GM23338 (cell line): ENCODE measurements around the gene CRYBA1. TPM values are rescaled to one million over a fixed set of nuclear protein-coding genes. Genes with fewer than 3 reads are reported as not detected.

ENCODE experiments used
- ATAC-seq: fragments of 200-7000 bp; cut with Tn5 transposase; 3 replicates; pipeline ENCODE4 v1.9.1; 2020
- DNase-seq: peaks from one replicate; pipeline ENCODE4 v3.0.0-alpha.2; 2015; ENCODE audit warnings: low spot score
- H2AFZ ChIP-seq: fragments of 200-600 bp; sonication (generic); 2 replicates; pipeline ENCODE4 v1.8.0; 2016; ENCODE audit warnings: antibody characterized with exemption, mild to moderate bottlenecking, moderate library complexity
- H3F3A ChIP-seq: fragments of 200-600 bp; sonication (generic); replicated peaks from 2 replicates; pipeline ENCODE4 v1.8.0; 2017; ENCODE audit warnings: antibody characterized with exemption, mixed run types, low read depth
- H3K27ac ChIP-seq: fragments of 200-600 bp; sonication (generic); 2 replicates; pipeline ENCODE4 v1.6.1; 2016; ENCODE audit warnings: low read depth
- H3K27me3 ChIP-seq: fragments of 200-600 bp; sonication (generic); 2 replicates; pipeline ENCODE4 v1.8.0; 2016; ENCODE audit warnings: mild to moderate bottlenecking, mixed run types, moderate library complexity; ENCODE audit not compliant: insufficient read depth
- H3K36me3 ChIP-seq: fragments of 200-600 bp; sonication (generic); 2 replicates; pipeline ENCODE4 v1.8.0; 2016; ENCODE audit warnings: mild to moderate bottlenecking; ENCODE audit not compliant: insufficient read depth
- H3K4me1 ChIP-seq: fragments of 200-600 bp; sonication (generic); 2 replicates; pipeline ENCODE4 v1.8.0; 2016; ENCODE audit warnings: mild to moderate bottlenecking, moderate library complexity; ENCODE audit not compliant: insufficient read depth
- H3K4me2 ChIP-seq: fragments of 200-600 bp; sonication (generic); 2 replicates; pipeline ENCODE4 v1.7.1; 2017; ENCODE audit warnings: mixed run types
- H3K4me3 ChIP-seq: fragments of 200-600 bp; sonication (generic); 2 replicates; pipeline ENCODE4 v1.6.1; 2016; ENCODE audit warnings: mixed run types
- H3K79me2 ChIP-seq: fragments of 200-600 bp; sonication (generic); replicated peaks from 2 replicates; pipeline ENCODE4 v1.8.0; 2017; ENCODE audit warnings: mild to moderate bottlenecking; ENCODE audit not compliant: insufficient read depth
- H3K9me2 ChIP-seq: fragments of 200-600 bp; sonication (generic); 2 replicates; pipeline ENCODE4 v1.8.0; 2017; ENCODE audit not compliant: insufficient read depth
- H4K20me1 ChIP-seq: fragments of 200-600 bp; sonication (generic); replicated peaks from 2 replicates; pipeline ENCODE4 v1.8.0; 2017; ENCODE audit warnings: mild to moderate bottlenecking; ENCODE audit not compliant: insufficient read depth
- H3K27ac Mint-ChIP-seq: 2 replicates; pipeline ENCODE4 v1.8.0; 2020; ENCODE audit warnings: inconsistent platforms, mild to moderate bottlenecking, moderate library complexity, mixed read lengths
- H3K27me3 Mint-ChIP-seq: 3 replicates; pipeline ENCODE4 v1.8.0; 2022; ENCODE audit warnings: low read depth, mild to moderate bottlenecking, moderate library complexity, mixed read lengths, inconsistent platforms; ENCODE audit not compliant: insufficient read depth, poor library complexity
- H3K36me3 Mint-ChIP-seq: 3 replicates; pipeline ENCODE4 v1.8.0; 2021; ENCODE audit warnings: low read depth, mild to moderate bottlenecking, inconsistent platforms, moderate library complexity, mixed read lengths
- H3K4me1 Mint-ChIP-seq: 3 replicates; pipeline ENCODE4 v1.8.0; 2020; ENCODE audit warnings: mild to moderate bottlenecking, inconsistent platforms, mixed read lengths
- H3K4me3 Mint-ChIP-seq: 3 replicates; pipeline ENCODE4 v1.8.0; 2021; ENCODE audit warnings: moderate library complexity, mild to moderate bottlenecking, inconsistent platforms, mixed read lengths
- H3K9me3 Mint-ChIP-seq: 3 replicates; pipeline ENCODE4 v1.8.0; 2020; ENCODE audit warnings: moderate library complexity, mild to moderate bottlenecking, inconsistent platforms, mixed read lengths
- CREB1 ChIP-seq: fragments of 250-450 bp; sonication (Bioruptor Pico); IDR thresholded peaks from 2 replicates; pipeline ENCODE4 v1.5.0; 2020; ENCODE audit warnings: low read depth, mild to moderate bottlenecking, moderate library complexity
- CTCF ChIP-seq, 2 experiments: fragments of 200-600 bp in 1 of 2; sonication (generic) in 1 of 2; conservative IDR thresholded peaks; 2 replicates each; pipeline versions ENCODE4 v1.5.1 to v1.6.1; 2016 to 2017; ENCODE audit warnings: antibody characterized with exemption in 2 of 2, low read depth in 2 of 2, mild to moderate bottlenecking in 2 of 2, moderate library complexity in 1 of 2
- ETS1 ChIP-seq: IDR thresholded peaks from 2 replicates; pipeline ENCODE4 v1.6.1; 2016; ENCODE audit warnings: antibody characterized with exemption
- EZH2 ChIP-seq: fragments of 200-600 bp; sonication (generic); IDR thresholded peaks from one replicate; pipeline ENCODE4 v1.8.0; 2017; ENCODE audit warnings: antibody characterized with exemption, mild to moderate bottlenecking, low read depth; ENCODE audit not compliant: unreplicated experiment
- EZH2phosphoT487 ChIP-seq: fragments of 200-600 bp; sonication (generic); IDR thresholded peaks from one replicate; pipeline ENCODE4 v1.8.1; 2018; ENCODE audit warnings: antibody characterized with exemption; ENCODE audit not compliant: unreplicated experiment
- JUNB ChIP-seq: IDR thresholded peaks from one replicate; pipeline ENCODE4 v1.6.1; 2016; ENCODE audit warnings: antibody characterized with exemption; ENCODE audit not compliant: unreplicated experiment
- NANOG ChIP-seq: IDR thresholded peaks from 2 replicates; pipeline ENCODE4 v1.6.1; 2016; ENCODE audit warnings: antibody characterized with exemption, borderline replicate concordance
- POLR2AphosphoS5 ChIP-seq: IDR thresholded peaks from 2 replicates; pipeline ENCODE4 v1.6.1; 2016; ENCODE audit warnings: antibody characterized with exemption, low read depth
- REST ChIP-seq: IDR thresholded peaks from one replicate; pipeline ENCODE4 v1.6.1; 2018; ENCODE audit warnings: antibody characterized with exemption; ENCODE audit not compliant: unreplicated experiment
- STAT1 ChIP-seq: IDR thresholded peaks from one replicate; pipeline ENCODE4 v1.6.1; 2016; ENCODE audit warnings: antibody characterized with exemption; ENCODE audit not compliant: unreplicated experiment
- ZNF114 ChIP-seq: fragments of 250-450 bp; sonication (Bioruptor Pico); IDR thresholded peaks from 2 replicates; pipeline ENCODE4 v1.5.0; 2020; ENCODE audit warnings: mild to moderate bottlenecking, moderate library complexity
- ZNF331 ChIP-seq: fragments of 250-450 bp; sonication (Bioruptor Pico); IDR thresholded peaks from 2 replicates; pipeline ENCODE4 v1.5.0; 2020; ENCODE audit warnings: low read depth, mild to moderate bottlenecking, moderate library complexity
- polyA plus RNA-seq: library from polyadenylated mRNA; unstranded; fragments of >200 nt; fragmentation: Nextera tagmentation; extraction: Ambion mirVana; gene quantifications from 2 replicates; pipeline ENCODE4 v1.2.1, GENCODE V29; 2016
- total RNA-seq: library from RNA; depleted of rRNA; stranded (reverse); fragments of >200 nt; shearing (Covaris generic); gene quantifications from 2 replicates; pipeline ENCODE4 v1.2.3, GENCODE V29; 2014

Gene CRYBA1
- total and polyA plus RNA-seq, 2 experiments from 2014 or later: not detected

GRCh38 chr17:29293890-29294579, 47.4 kb downstream of the CRYBA1 start, which contains the start of gene NUFIP2:
TSS of gene NUFIP2 (minus strand) at chr17:29294148. CDS start at chr17:29294059, 89 bp downstream.
- H3K27me3 Mint-ChIP-seq: peaks cover 10% of the 10 kb centered on the region
- Histone ChIP-seq H3K9me2 (no peaks in the 10 kb centered on the region), H3K27me3 (no peaks in the 10 kb centered on the region), H3F3A (peaks cover 3% of the 10 kb centered on the region; the same call in 1 of the 2 replicates), H2AFZ (peak within 1 kb of the TSS; percentile 28; the same call in 1 of the 2 replicates), H3K4me3 (peak within 1 kb of the TSS; percentile 97), H3K79me2 (peaks cover 52% of the 10 kb centered on the region), H4K20me1 (peaks cover 24% of the 10 kb centered on the region), H3K4me1 (peaks cover 24% of the 10 kb centered on the region), H3K4me2 (peak within 1 kb of the TSS; percentile 88), H3K27ac (peak within 1 kb of the TSS; percentile 98), H3K36me3 (peaks cover 4% of the 10 kb centered on the region; the same call in 1 of the 2 replicates)
- H3K9me3 Mint-ChIP-seq: peaks cover 3% of the 10 kb centered on the region
- peak within 1 kb of the TSS; percentile 100 for H3K4me3 Mint-ChIP-seq
- peaks cover 38% of the 10 kb centered on the region for H3K36me3 Mint-ChIP-seq
- H3K4me1 Mint-ChIP-seq: peaks cover 24% of the 10 kb centered on the region
- DNase-seq (peak; percentile 99), ATAC-seq (peak; percentile 90)
- TF ChIP-seq REST: peak; percentile 43
- no peak for TF ChIP-seq EZH2
- TF ChIP-seq ZNF114: no peak
- TF ChIP-seq EZH2phosphoT487: no peak
- peak; percentile 85 for TF ChIP-seq CREB1 (CRISPR knock-in tag)
- no peak; the same call in 1 of the 2 replicates for TF ChIP-seq ETS1
- no peak for TF ChIP-seq JUNB
- no peak for TF ChIP-seq NANOG
- TF ChIP-seq CTCF (conservative IDR thresholded peaks at IDR 0.05; ENCODE audit: low read depth in 2 of 2): no peak
- TF ChIP-seq STAT1: no peak
- TF ChIP-seq ZNF331 (CRISPR knock-in tag): no peak
- TF ChIP-seq POLR2AphosphoS5: peak; percentile 100
- peak within 1 kb of the TSS; percentile 100 for H3K27ac Mint-ChIP-seq
